Neural progenitor cell (in vitro differentiated cells): ENCODE data around the gene MUL1.

Experiments used
- CTCF ChIP-seq: fragments of 200-600 bp; sonication (generic); IDR thresholded peaks from 2 replicates; pipeline ENCODE4 v1.5.1; 2017; ENCODE audit warnings: antibody characterized with exemption, mild to moderate bottlenecking
- EZH2 ChIP-seq: fragments of 200-600 bp; sonication (generic); IDR thresholded peaks from 2 replicates; pipeline ENCODE4 v1.6.1; 2017; ENCODE audit warnings: antibody characterized with exemption, mild to moderate bottlenecking, moderate library complexity
- EZH2phosphoT487 ChIP-seq: fragments of 200-600 bp; sonication (generic); IDR thresholded peaks from 2 replicates; pipeline ENCODE4 v1.6.1; 2017; ENCODE audit warnings: antibody characterized with exemption

- TF ChIP-seq EZH2 (no peak), CTCF (no peak), EZH2phosphoT487 (no peak)
Measured at GRCh38 chr1:20477348-20478056, 30.4 kb downstream of the MUL1 start.
